Ishikawa (cell line): Measurements from ENCODE around the gene FAM181B.

Experiments
- CEBPB ChIP-seq: IDR thresholded peaks from 2 replicates; pipeline ENCODE4 v1.6.1; 2012
- CREB1 ChIP-seq: IDR thresholded peaks from 2 replicates; pipeline ENCODE4 v1.6.1; 2012; ENCODE audit warnings: low read depth
- EGR1 ChIP-seq: IDR thresholded peaks from 2 replicates; pipeline ENCODE4 v1.6.1; 2012
- EP300 ChIP-seq: IDR thresholded peaks from 2 replicates; pipeline ENCODE4 v1.6.1; 2012; ENCODE audit warnings: borderline replicate concordance
- FOXM1 ChIP-seq: IDR thresholded peaks from 2 replicates; pipeline ENCODE4 v1.6.1; 2012; ENCODE audit warnings: low read depth, borderline replicate concordance
- MAX ChIP-seq: IDR thresholded peaks from 2 replicates; pipeline ENCODE4 v1.6.1; 2012
- NFIC ChIP-seq: IDR thresholded peaks from 2 replicates; pipeline ENCODE4 v1.6.1; 2012
- RAD21 ChIP-seq: IDR thresholded peaks from 2 replicates; pipeline ENCODE4 v1.6.1; 2012; ENCODE audit warnings: low read depth
- REST ChIP-seq: IDR thresholded peaks from 2 replicates; pipeline ENCODE4 v1.6.1; 2012; ENCODE audit warnings: low read depth, mild to moderate bottlenecking
- TAF1 ChIP-seq: IDR thresholded peaks from 2 replicates; pipeline ENCODE4 v1.6.1; 2012; ENCODE audit warnings: low read depth, mild to moderate bottlenecking
- TEAD4 ChIP-seq: IDR thresholded peaks from 2 replicates; pipeline ENCODE4 v1.6.1; 2012
- YY1 ChIP-seq: IDR thresholded peaks from 2 replicates; pipeline ENCODE4 v1.6.1; 2012; ENCODE audit warnings: low read depth
- ZBTB7A ChIP-seq: IDR thresholded peaks from 2 replicates; pipeline ENCODE4 v1.6.1; 2012; ENCODE audit warnings: low read depth

GRCh38 chr11:82782825-82783374, 49.2 kb upstream of the FAM181B start:
- no peak for TF ChIP-seq REST
- TF ChIP-seq MAX: no peak
- no peak for TF ChIP-seq NFIC
- TF ChIP-seq TAF1: no peak
- TF ChIP-seq EP300: no peak
- TF ChIP-seq CEBPB: no peak
- TF ChIP-seq TEAD4: no peak
- no peak for TF ChIP-seq CREB1
- TF ChIP-seq EGR1: no peak
- TF ChIP-seq ZBTB7A: no peak
- TF ChIP-seq YY1: no peak
- no peak for TF ChIP-seq RAD21
- no peak for TF ChIP-seq FOXM1
